H1 (cell line): ENCODE data around the gene ACAP1. TPM values are rescaled to one million over a fixed set of nuclear protein-coding genes. Genes with fewer than 3 reads are reported as not detected.

Experiments
- CTCF ChIA-PET: fragments of 300-600 bp; sonication (Branson Sonifier 250); formaldehyde crosslinking; loops from one replicate; lab custom pipeline; 2021; ENCODE audit not compliant: partially characterized antibody; lab: Charles Lee
- POLR2A ChIA-PET: fragments of 300-600 bp; sonication (Branson Sonifier 250); formaldehyde crosslinking; loops from one replicate; lab custom pipeline; 2021; ENCODE audit warnings: inconsistent platforms; ENCODE audit not compliant: partially characterized antibody; lab: Charles Lee
- DNase-seq, 2 experiments: peaks; one replicate each; pipeline versions ENCODE4 v3.0.0 to v3.0.0-alpha.2; 2010 to 2022; ENCODE audit warnings: low spot score in 2 of 2, low read depth in 1 of 2, mixed read lengths in 1 of 2
- FAIRE-seq: peaks from 2 replicates; lab custom pipeline; 2011; peaks lifted over from hg19 to GRCh38; lab: Jason Lieb, UNC
- H2AFZ ChIP-seq: 2 replicates; pipeline ENCODE4 v1.8.1; 2012; ENCODE audit warnings: low read length, inconsistent platforms
- H2AK5ac ChIP-seq: 2 replicates; pipeline ENCODE4 v1.6.1; 2013; ENCODE audit warnings: low read depth, low read length
- H2BK120ac ChIP-seq: replicated peaks from 2 replicates; pipeline ENCODE3; 2013; ENCODE audit warnings: low read depth, low read length, inconsistent platforms
- H2BK12ac ChIP-seq: 2 replicates; pipeline ENCODE4 v1.6.1; 2013; ENCODE audit warnings: low read depth, low read length
- H2BK15ac ChIP-seq: 2 replicates; pipeline ENCODE4 v1.6.1; 2013; ENCODE audit warnings: low read length
- H2BK20ac ChIP-seq: 2 replicates; pipeline ENCODE4 v1.6.1; 2013; ENCODE audit warnings: low read length
- H2BK5ac ChIP-seq: 2 replicates; pipeline ENCODE4 v1.6.1; 2013; ENCODE audit warnings: low read depth, low read length
- H3K14ac ChIP-seq: 2 replicates; pipeline ENCODE4 v1.6.1; 2013; ENCODE audit warnings: inconsistent platforms; ENCODE audit not compliant: insufficient read length
- H3K18ac ChIP-seq: 2 replicates; pipeline ENCODE4 v1.6.1; 2013; ENCODE audit warnings: low read length; ENCODE audit errors: extremely low read depth
- H3K23ac ChIP-seq: 2 replicates; pipeline ENCODE4 v1.6.1; 2013; ENCODE audit warnings: inconsistent platforms; ENCODE audit not compliant: insufficient read length
- H3K23me2 ChIP-seq: 2 replicates; pipeline ENCODE4 v1.6.1; 2013; ENCODE audit warnings: low read depth, low read length
- H3K27ac ChIP-seq: 2 replicates; pipeline ENCODE4 v1.6.1; 2011; ENCODE audit warnings: low read depth, low read length, inconsistent platforms
- H3K27me3 ChIP-seq, 4 experiments: replicated peaks in 1 of 4; 1 replicate in 1 of 4; 2 replicates in 3 of 4; pipeline versions ENCODE4 v1.6.1 to v1.8.1; 2011 to 2013; ENCODE audit warnings: low read length in 3 of 4, mild to moderate bottlenecking in 3 of 4, inconsistent platforms in 2 of 4, mixed read lengths in 2 of 4, moderate library complexity in 1 of 4; ENCODE audit not compliant: control insufficient read depth in 3 of 4, insufficient read depth in 3 of 4; ENCODE audit errors: extremely low read depth in 1 of 4
- H3K36me3 ChIP-seq, 4 experiments: 2 replicates each; pipeline versions ENCODE4 v1.6.1 to v1.8.1; 2011 to 2013; ENCODE audit warnings: mild to moderate bottlenecking in 4 of 4, low read length in 3 of 4, moderate library complexity in 2 of 4, control low read depth in 1 of 4, inconsistent platforms in 1 of 4; ENCODE audit not compliant: insufficient read depth in 4 of 4, control insufficient read depth in 2 of 4
- H3K4ac ChIP-seq: replicated peaks from 2 replicates; pipeline ENCODE3; 2013; ENCODE audit warnings: low read length, low read depth, mixed read lengths, inconsistent platforms; ENCODE audit not compliant: insufficient read length
- H3K4me1 ChIP-seq, 4 experiments: replicated peaks in 1 of 4; 1 replicate in 1 of 4; 2 replicates in 3 of 4; pipeline versions ENCODE4 v1.6.1 to v1.8.1; 2011 to 2013; ENCODE audit warnings: low read length in 3 of 4, inconsistent platforms in 2 of 4, mixed read lengths in 1 of 4; ENCODE audit not compliant: insufficient read depth in 4 of 4, control insufficient read depth in 3 of 4
- H3K4me2 ChIP-seq, 2 experiments: 2 replicates each; pipeline versions ENCODE4 v1.6.1 to v1.8.1; 2011 to 2013; ENCODE audit warnings: low read depth in 2 of 2, low read length in 2 of 2, control low read depth in 1 of 2, inconsistent platforms in 1 of 2, mild to moderate bottlenecking in 1 of 2; ENCODE audit not compliant: insufficient read depth in 1 of 2
- H3K4me3 ChIP-seq, 4 experiments: fragments of 200-600, 300-600 bp in 1 of 4; sonication (generic), shearing (Covaris generic), sonication (Bioruptor Twin) in 1 of 4; 2 replicates each; pipeline versions ENCODE4 v1.5.1 to v1.8.1; 2011 to 2016; ENCODE audit warnings: low read length in 4 of 4, low read depth in 3 of 4, control low read depth in 2 of 4, inconsistent platforms in 2 of 4, mild to moderate bottlenecking in 2 of 4, mixed read lengths in 1 of 4, moderate library complexity in 1 of 4; ENCODE audit not compliant: insufficient read depth in 2 of 4; ENCODE audit errors: extremely low read depth in 1 of 4
- H3K56ac ChIP-seq: replicated peaks from 2 replicates; pipeline ENCODE3; 2013; ENCODE audit warnings: low read depth, mild to moderate bottlenecking, mixed read lengths, low read length, inconsistent platforms; ENCODE audit not compliant: insufficient read length
- H3K79me1 ChIP-seq: 2 replicates; pipeline ENCODE4 v1.6.1; 2013; ENCODE audit warnings: low read depth, low read length, control low read depth
- H3K79me2 ChIP-seq, 2 experiments: 2 replicates each; pipeline versions ENCODE4 v1.6.1 to v1.8.1; 2012 to 2013; ENCODE audit warnings: low read length in 2 of 2, mild to moderate bottlenecking in 2 of 2, inconsistent platforms in 1 of 2; ENCODE audit not compliant: insufficient read depth in 2 of 2, control insufficient read depth in 1 of 2
- H3K9ac ChIP-seq, 4 experiments: replicated peaks in 1 of 4; 1 replicate in 1 of 4; 2 replicates in 3 of 4; pipeline versions ENCODE4 v1.6.1 to v1.8.1; 2011 to 2013; ENCODE audit warnings: low read depth in 3 of 4, low read length in 3 of 4, control low read depth in 2 of 4, mild to moderate bottlenecking in 2 of 4, moderate library complexity in 2 of 4, inconsistent platforms in 1 of 4; ENCODE audit errors: extremely low read depth in 1 of 4
- H3K9me3 ChIP-seq, 2 experiments: 2 replicates each; pipeline versions ENCODE4 v1.6.1 to v1.8.1; 2012 to 2013; ENCODE audit warnings: mild to moderate bottlenecking in 2 of 2, moderate library complexity in 2 of 2, control low read depth in 1 of 2, inconsistent platforms in 1 of 2, low read depth in 1 of 2, low read length in 1 of 2, mixed read lengths in 1 of 2; ENCODE audit not compliant: insufficient read depth in 2 of 2
- H4K20me1 ChIP-seq, 2 experiments: replicated peaks in 1 of 2; 2 replicates each; pipeline versions ENCODE3 to v1.8.1; 2011 to 2013; ENCODE audit warnings: inconsistent platforms in 2 of 2, low read length in 2 of 2, mild to moderate bottlenecking in 1 of 2; ENCODE audit not compliant: insufficient read depth in 2 of 2, control insufficient read depth in 1 of 2
- H4K5ac ChIP-seq: 2 replicates; pipeline ENCODE4 v1.6.1; 2013; ENCODE audit warnings: low read length, low read depth, mixed read lengths, inconsistent platforms; ENCODE audit not compliant: insufficient read length
- H4K8ac ChIP-seq: 2 replicates; pipeline ENCODE4 v1.8.0; 2013; ENCODE audit warnings: mild to moderate bottlenecking, moderate library complexity, low read length, inconsistent platforms; ENCODE audit not compliant: insufficient read depth; ENCODE audit errors: extremely low read depth
- H4K91ac ChIP-seq: replicated peaks from 2 replicates; pipeline ENCODE3; 2013; ENCODE audit warnings: low read length, mixed read lengths, inconsistent platforms; ENCODE audit not compliant: insufficient read length
- E2F6 ChIP-seq: IDR thresholded peaks from 2 replicates; pipeline ENCODE4 v1.6.1; 2012; ENCODE audit warnings: inconsistent platforms
- WGBS, 2 experiments: shearing (Covaris generic) in 1 of 2; methylation state at CpG; one replicate each; pipeline versions ENCODE4 v1.1.6 to v1.1.7; 2013 to 2015; ENCODE audit warnings: low lambda C conversion rate in 2 of 2, mixed read lengths in 2 of 2, inconsistent platforms in 1 of 2, low coverage in 1 of 2, missing lambda C conversion rate in 1 of 2; ENCODE audit not compliant: insufficient replicate concordance in 2 of 2, insufficient coverage in 1 of 2, insufficient read length in 1 of 2; ENCODE audit errors: extremely low coverage in 1 of 2, missing lambda C conversion rate in 1 of 2; 5-methylcytosine and 5-hydroxymethylcytosine counted together
- polyA plus RNA-seq, 7 experiments: library from polyadenylated mRNA; depleted of rRNA in 3 of 7; stranded (reverse) in 5 of 7; unstranded in 2 of 7; fragments of >200 nt in 5 of 7; fragments of 200-250 nt in 2 of 7; gene quantifications; 1 replicate in 5 of 7; 2 replicates in 1 of 7; 4 replicates in 1 of 7; pipeline versions ENCODE4 v1.2.1 to v1.2.3, GENCODE V29; 2011 to 2013; ENCODE audit warnings: missing spikeins in 2 of 7, mixed read lengths in 2 of 7
- total RNA-seq: library from RNA; stranded (reverse); fragmentation: NEBNext Ultra II Directional; extraction: Animal tissue kit (Norgen Biotek cat#: 25700); gene quantifications from 2 replicates; pipeline ENCODE4 v1.2.1, GENCODE V29; 2021

The ACAP1 gene
- total and polyA plus RNA-seq, 2 of the 8 experiments (the other 6 are each of a cell fraction or from before 2014, with no cell fraction given): 11.9 to 45.1 TPM

GRCh38 chr17:7380321-7380720 is 44.0 kb downstream of the ACAP1 start:
- H3K18ac ChIP-seq: peak overlapping the region; percentile 87
- no peak for FAIRE-seq
- no peak for TF ChIP-seq E2F6
- TF ChIP-seq, all 59 proteins: peak for 0
- H3K36me3 ChIP-seq: no peaks in the 10 kb centered on the region
- H2BK20ac ChIP-seq: no peak overlapping the region
- no peak overlapping the region for H3K4ac ChIP-seq
- H3K9me3 ChIP-seq: peaks cover 0 to 7% of the 10 kb centered on the region in 2 experiments; a peak in 1 of 4 replicates
- DNase-seq: no peak
- H3K14ac ChIP-seq: no peak overlapping the region
- H3K27ac ChIP-seq: no peak overlapping the region
- H4K5ac ChIP-seq: no peak overlapping the region
- H3K4me1 ChIP-seq: peaks cover 0 to 17% (median 10%) of the 10 kb centered on the region in 4 experiments; a peak in 6 of 7 replicates
- H3K79me2 ChIP-seq: no peaks in the 10 kb centered on the region
- CTCF ChIA-PET: interaction anchor here (0.9 to 1.1 kb wide), 5 partner anchors 19 to 180 kb away, joined by 3 to 5 read pairs (median 3); no protein-coding TSS in a partner anchor
- H3K27me3 ChIP-seq: peaks cover 0 to 39% (median 29%) of the 10 kb centered on the region in 4 experiments; a peak in 6 of 7 replicates
- H2BK15ac ChIP-seq: peak overlapping the region; percentile 88; the same call in 1 of the 2 replicates
- H3K9ac ChIP-seq: no peak overlapping the region
- H4K91ac ChIP-seq: no peak overlapping the region
- H3K23ac ChIP-seq: no peak overlapping the region
- H3K56ac ChIP-seq: no peak overlapping the region
- WGBS, 2 experiments: 80% methylated on average over 7 of the region's 7 CpGs; no CpG with 5 or more reads in 1 of the 2 experiments
- H2BK12ac ChIP-seq: peak overlapping the region; percentile 82; the same call in 1 of the 2 replicates
- POLR2A ChIA-PET: interaction anchor here (0.7 to 1.7 kb wide), 19 partner anchors 8 to 270 kb away, joined by 3 to 6 read pairs (median 3); partner anchors contain the start of genes ATP1B2, MPDU1, PLSCR3 and TMEM95
- H3K23me2 ChIP-seq: peaks cover 12% of the 10 kb centered on the region; the same call in 1 of the 2 replicates
- peak overlapping the region; percentile 44; the same call in 1 of the 2 replicates for H2BK5ac ChIP-seq
- H4K20me1 ChIP-seq: peaks cover 0 to 8% of the 10 kb centered on the region in 2 experiments
- peak overlapping the region; percentile 37 to 72 (median 56); a peak in 6 of 8 replicates for H3K4me3 ChIP-seq
- peaks cover 3% of the 10 kb centered on the region; the same call in 1 of the 2 replicates for H3K79me1 ChIP-seq
- H3K4me2 ChIP-seq: peak overlapping the region; percentile 66 to 83
- no peak overlapping the region; the same call in 1 of the 2 replicates for H4K8ac ChIP-seq
- H2AFZ ChIP-seq: peak overlapping the region; percentile 73; the same call in 1 of the 2 replicates
- H2AK5ac ChIP-seq: no peak overlapping the region
- H2BK120ac ChIP-seq: no peak overlapping the region
